Measurements from ENCODE around the gene NT5DC2.

Gene NT5DC2

GRCh38 chr3:52514576-52514975 lies 19.1 kb downstream of the NT5DC2 start:
- TF ChIP-seq, protein P1, sequence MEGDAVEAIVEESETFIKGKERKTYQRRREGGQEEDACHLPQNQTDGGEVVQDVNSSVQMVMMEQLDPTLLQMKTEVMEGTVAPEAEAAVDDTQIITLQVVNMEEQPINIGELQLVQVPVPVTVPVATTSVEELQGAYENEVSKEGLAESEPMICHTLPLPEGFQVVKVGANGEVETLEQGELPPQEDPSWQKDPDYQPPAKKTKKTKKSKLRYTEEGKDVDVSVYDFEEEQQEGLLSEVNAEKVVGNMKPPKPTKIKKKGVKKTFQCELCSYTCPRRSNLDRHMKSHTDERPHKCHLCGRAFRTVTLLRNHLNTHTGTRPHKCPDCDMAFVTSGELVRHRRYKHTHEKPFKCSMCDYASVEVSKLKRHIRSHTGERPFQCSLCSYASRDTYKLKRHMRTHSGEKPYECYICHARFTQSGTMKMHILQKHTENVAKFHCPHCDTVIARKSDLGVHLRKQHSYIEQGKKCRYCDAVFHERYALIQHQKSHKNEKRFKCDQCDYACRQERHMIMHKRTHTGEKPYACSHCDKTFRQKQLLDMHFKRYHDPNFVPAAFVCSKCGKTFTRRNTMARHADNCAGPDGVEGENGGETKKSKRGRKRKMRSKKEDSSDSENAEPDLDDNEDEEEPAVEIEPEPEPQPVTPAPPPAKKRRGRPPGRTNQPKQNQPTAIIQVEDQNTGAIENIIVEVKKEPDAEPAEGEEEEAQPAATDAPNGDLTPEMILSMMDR (IDR thresholded peaks at IDR 0.05), result no peak
- Histone ChIP-seq H3K4me3 (no peak overlapping the region), H3K27ac (no peak overlapping the region)
- no peak for DNase-seq (ENCODE audit: low spot score)

DNA sequence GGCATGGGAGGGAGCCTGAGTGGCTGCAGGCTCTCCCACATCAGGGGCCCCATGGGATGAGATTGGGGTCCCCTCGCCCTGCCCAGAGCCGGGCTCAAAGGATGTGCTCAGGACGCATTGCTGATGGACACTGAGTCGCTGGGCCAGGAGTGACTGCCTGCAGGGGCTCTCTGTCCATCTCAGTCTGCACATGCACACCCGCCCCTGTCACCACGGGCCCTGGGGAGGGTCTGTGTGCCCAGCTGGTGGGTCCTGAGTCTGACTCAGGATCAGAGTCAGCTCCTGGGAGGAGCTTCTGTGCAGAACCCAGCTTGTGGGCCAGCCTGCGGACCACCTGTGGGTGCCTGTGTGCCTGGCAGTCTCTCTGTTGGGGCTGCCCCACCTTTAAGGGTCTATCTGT lies 20.4 kb downstream of the NT5DC2 start:
- DNase-seq (ENCODE audit: low spot score), result no peak
- H3K4me3 ChIP-seq, result no peak overlapping the region
- TF ChIP-seq, protein P1 (IDR thresholded peaks at IDR 0.05), result no peak
- no peak overlapping the region for H3K27ac ChIP-seq

DNA sequence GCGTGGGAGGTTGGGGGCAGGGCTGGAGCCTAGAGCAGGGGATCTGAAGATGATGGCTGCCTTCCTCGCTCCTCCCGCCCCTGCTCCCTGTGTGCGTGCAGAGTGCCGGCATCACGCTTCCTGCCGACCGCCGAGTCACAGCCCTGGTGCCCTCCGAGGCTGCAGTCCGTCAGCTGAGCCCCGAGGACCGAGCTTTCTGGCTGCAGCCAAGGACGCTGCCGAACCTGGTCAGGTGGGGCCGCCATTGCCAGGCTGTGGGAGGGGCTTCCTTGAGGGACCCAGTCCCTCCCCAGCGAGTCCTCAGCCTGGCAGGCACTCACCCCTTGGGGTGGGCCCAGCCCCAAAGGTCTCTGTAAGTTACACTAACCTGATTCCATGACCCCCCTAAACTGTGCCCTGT lies 20.9 kb downstream of the NT5DC2 start:
- TF ChIP-seq, protein P1 (IDR thresholded peaks at IDR 0.05), result no peak
- no peak for DNase-seq (ENCODE audit: low spot score)
- no peak overlapping the region for H3K27ac ChIP-seq
- no peak overlapping the region for H3K4me3 ChIP-seq

DNA sequence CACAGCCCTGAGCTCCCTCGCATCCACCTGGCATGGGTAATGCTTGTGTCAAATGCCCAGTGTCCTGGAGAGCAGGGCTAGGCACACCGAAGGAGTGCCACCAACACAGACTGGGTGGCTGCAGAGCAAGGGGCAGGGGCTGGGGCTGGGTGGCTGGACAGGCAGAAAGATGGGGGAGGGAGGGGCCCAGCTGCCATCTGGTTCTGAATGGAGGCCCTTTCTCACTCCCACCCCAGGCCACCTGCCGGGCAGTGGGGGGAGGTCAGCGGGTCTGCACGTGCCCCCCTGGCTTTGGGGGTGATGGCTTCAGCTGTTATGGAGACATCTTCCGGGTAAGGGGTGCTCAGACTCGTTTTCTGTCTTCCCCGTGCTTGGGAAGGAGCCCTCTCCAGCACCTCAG lies 21.6 kb downstream of the NT5DC2 start:
- Histone ChIP-seq H3K4me3 (no peak overlapping the region), H3K27ac (no peak overlapping the region)
- no peak for DNase-seq (ENCODE audit: low spot score)
- TF ChIP-seq, protein P1 (IDR thresholded peaks at IDR 0.05), result no peak

- TF ChIP-seq, protein P1 (IDR thresholded peaks at IDR 0.05), result no peak
- Histone ChIP-seq H3K4me3 (no peak overlapping the region), H3K27ac (no peak overlapping the region)
- DNase-seq (ENCODE audit: low spot score), result no peak
Measured at GRCh38 chr3:52511509-52511908, 22.1 kb downstream of the NT5DC2 start.

GRCh38 chr3:52509753-52510328 lies 23.8 kb downstream of the NT5DC2 start:
- TF ChIP-seq, protein P1 (IDR thresholded peaks at IDR 0.05), result no peak
- H3K27ac ChIP-seq, result no peak overlapping the region
- no peak for DNase-seq (ENCODE audit: low spot score)
- H3K4me3 ChIP-seq, result no peak overlapping the region

- no peak overlapping the region for H3K4me3 ChIP-seq
- DNase-seq (ENCODE audit: low spot score), result no peak
- TF ChIP-seq, protein P1 (IDR thresholded peaks at IDR 0.05), result no peak
- H3K27ac ChIP-seq, result no peak overlapping the region
Measured at GRCh38 chr3:52507359-52507758, 26.3 kb downstream of the NT5DC2 start.

Measured in coronary artery (tissue), 2 donors.